CD1c-positive myeloid dendritic cell (primary cell): ENCODE results near the gene FLOT1.
"Not testable (repeated sequence)": the region's sequence is repeated elsewhere in the genome, so short reads cannot be mapped to it uniquely, and the experiment has no call there.

ENCODE experiments used
- DNase-seq: peaks from one replicate; pipeline ENCODE4 v3.0.0-alpha.2; 2016; ENCODE audit errors: extremely low spot score

The FLOT1 gene

DNA sequence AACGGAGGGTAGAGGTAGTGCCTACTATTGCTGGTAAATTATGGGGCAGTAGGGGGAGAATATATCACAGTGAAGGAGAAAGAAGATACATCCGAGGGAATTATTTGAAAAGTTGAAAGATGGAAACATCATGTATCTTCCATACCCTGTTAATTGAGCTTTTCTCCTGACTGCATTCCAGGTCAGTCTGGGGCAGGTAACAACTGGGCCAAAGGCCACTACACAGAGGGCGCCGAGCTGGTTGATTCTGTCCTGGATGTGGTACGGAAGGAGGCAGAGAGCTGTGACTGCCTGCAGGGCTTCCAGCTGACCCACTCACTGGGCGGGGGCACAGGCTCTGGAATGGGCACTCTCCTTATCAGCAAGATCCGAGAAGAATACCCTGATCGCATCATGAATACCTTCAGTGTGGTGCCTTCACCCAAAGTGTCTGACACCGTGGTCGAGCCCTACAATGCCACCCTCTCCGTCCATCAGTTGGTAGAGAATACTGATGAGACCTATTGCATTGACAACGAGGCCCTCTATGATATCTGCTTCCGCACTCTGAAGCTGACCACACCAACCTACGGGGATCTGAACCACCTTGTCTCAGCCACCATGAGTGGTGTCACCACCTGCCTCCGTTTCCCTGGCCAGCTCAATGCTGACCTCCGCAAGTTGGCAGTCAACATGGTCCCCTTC lies 19.2 kb downstream of the FLOT1 start:
- not testable (repeated sequence) for DNase-seq

DNA sequence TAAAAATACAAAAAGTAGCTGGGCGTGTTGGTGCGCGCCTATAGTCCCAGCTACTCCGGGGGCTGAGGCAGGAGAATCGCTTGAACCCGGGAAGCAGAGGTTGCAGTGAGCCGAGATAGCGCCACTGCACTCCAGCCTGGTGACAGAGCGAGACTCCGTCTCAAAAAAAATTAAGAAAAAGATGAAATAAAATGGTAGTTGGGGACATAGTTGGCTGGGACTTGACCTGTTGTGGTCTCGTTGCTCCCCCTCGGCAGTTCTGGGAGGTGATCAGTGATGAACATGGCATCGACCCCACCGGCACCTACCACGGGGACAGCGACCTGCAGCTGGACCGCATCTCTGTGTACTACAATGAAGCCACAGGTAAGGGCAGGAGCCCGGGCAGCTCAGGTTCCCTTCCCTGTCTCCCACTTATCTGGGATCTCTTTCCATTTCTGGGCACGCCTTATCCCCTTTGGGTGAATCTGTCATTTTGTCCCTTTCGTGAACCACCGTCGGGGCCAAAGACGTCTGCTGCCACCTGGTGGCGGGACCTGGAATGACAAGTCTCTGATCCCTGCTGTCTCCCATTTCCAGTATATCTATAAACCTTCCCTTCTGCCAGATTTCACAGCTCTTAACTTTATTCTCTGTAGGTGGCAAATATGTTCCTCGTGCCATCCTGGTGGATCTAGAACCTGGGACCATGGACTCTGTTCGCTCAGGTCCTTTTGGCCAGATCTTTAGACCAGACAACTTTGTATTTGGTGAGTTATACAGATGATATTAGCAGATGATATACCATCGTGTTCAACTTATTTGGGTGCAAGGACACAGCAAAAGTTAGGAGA lies 20.0 kb downstream of the FLOT1 start:
- DNase-seq, result peak; percentile 91

DNA sequence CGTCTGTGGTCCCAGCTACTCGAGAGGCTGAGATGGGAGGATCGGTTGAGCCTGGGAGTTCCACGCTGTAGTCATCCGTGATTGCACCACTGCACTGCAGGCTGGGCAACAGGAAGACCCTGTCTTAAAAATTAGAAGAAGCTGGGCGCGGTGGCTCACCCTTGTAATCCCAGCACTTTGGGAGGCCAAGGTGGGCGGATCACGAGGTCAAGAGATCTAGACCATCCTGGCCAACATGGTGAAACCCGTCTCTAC lies 20.5 kb downstream of the FLOT1 start:
- peak; percentile 59 for DNase-seq

DNA sequence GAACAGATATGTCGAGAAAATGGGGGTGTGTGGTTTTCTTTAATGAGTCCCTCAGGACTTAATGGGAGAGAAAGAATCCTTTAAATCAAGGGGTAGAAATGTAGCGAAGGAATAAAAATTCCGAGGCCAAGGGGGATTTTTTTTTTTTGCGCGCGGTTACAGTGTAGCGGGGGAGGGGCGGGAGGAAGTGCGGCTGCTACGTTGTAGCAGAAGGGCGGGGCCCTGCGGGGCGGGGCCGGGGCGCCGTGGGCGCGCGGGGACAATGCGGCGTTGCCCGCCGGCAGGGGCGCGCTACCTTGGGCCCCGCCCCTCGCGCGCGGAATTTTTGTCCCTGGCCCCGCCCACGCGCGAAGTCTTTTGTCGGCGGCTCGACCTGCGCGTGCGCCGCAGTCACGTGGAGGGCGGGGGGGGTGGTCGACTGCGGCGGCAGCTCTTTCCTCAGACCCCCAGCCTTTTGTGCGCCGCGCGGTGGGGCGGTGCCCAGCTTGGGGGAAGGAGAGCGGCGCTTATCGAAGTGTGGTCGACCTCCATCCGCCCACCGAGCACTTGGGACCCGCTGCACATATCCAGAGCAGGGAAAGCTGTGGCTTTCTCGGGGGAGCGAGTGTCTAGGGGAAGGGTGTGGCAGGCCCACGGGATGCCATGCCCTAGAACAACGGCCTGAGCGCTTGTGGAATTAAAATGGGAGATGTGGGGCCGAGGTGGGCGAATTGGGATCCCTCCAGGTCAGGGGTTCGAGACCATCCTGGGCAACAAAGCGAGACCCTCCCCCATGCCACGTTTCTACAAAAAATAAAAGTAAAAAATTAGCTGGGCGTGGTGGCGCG lies 21.1 kb downstream of the FLOT1 start:
- peak; percentile 99 for DNase-seq

DNA sequence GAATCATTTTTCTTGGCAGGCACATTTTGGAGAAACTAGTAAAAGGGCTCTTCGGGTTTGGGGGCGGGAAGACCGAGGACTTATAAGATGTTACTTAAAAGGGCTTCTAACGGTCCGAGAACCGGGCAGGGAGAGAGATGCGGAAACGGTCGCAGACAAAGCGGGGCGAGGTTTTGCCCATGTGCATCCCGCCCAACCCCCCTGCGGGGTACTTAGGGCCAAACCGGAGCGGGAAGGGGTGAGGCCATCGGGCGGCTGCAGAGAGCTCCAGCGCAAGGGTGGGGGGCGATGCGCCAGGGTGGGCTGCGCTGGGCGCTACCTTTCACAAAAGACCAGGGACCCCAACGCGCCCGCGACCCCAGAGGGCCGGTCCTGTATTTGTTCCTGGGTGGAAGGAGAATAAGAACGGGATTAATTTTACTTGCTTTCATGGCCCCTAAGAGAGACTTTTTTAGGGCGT lies 21.7 kb downstream of the FLOT1 start:
- DNase-seq, result peak; percentile 63

DNA sequence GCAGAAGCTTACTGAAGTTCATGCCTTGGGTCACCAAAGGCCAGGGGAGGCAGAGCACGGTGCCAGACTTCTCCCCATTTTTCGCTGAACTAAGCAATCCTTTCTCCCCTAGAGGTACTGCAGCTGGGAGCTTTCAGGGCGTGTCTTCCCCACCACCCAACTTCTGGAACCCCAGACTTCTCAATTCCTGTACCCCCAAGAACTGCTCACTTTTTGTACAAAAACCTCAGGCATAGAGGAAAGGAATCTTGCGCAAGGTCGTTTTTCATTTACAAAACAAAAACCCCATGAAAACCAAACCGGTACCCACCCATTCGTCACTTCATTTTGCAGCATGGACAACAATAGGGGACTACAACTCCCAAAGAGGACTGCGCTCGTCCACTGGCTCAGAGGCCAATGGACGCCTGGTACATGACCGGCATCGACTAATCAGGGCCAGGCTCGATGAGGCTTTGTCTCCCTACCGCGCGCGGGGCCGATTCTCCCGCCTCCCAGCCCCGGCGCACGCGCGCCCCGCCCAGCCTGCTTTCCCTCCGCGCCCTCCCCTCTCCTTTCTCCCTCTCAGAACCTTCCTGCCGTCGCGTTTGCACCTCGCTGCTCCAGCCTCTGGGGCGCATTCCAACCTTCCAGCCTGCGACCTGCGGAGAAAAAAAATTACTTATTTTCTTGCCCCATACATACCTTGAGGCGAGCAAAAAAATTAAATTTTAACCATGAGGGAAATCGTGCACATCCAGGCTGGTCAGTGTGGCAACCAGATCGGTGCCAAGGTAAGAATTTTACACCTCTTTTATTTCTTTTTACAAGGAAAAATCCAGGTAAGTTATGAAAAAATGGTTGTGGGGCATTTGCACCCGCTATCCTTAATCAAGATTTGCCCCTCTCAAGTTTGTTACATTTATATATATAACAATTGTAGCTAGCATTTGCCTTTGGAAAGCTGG lies 22.4 kb downstream of the FLOT1 start, which contains the start of gene TUBB:
Gene TUBB, plus strand, starts transcription at position 562 of the 947 bp plus-strand sequence. Its CDS starts 155 bp downstream, at position 717.
- peak; percentile 98 for DNase-seq

DNA sequence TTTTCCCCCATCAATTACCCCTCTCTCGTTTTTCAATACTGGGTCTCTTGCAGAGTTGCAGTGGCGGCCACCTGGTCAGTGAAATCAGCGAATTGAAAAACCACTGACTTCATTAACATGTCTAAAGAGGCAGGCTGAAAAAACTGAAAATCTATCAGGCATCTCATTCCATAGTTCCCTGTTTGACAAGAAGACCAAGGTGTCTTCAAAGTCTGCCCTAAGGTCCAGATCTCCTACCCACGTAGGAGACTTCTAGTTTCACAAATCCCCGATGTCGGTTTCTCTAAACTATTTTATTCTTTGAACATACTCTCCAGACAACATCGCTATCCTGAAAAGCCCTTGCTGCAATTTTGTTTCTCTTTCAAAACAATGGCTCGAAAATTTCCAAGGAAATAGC lies 23.1 kb downstream of the FLOT1 start:
- DNase-seq, result no peak

DNA sequence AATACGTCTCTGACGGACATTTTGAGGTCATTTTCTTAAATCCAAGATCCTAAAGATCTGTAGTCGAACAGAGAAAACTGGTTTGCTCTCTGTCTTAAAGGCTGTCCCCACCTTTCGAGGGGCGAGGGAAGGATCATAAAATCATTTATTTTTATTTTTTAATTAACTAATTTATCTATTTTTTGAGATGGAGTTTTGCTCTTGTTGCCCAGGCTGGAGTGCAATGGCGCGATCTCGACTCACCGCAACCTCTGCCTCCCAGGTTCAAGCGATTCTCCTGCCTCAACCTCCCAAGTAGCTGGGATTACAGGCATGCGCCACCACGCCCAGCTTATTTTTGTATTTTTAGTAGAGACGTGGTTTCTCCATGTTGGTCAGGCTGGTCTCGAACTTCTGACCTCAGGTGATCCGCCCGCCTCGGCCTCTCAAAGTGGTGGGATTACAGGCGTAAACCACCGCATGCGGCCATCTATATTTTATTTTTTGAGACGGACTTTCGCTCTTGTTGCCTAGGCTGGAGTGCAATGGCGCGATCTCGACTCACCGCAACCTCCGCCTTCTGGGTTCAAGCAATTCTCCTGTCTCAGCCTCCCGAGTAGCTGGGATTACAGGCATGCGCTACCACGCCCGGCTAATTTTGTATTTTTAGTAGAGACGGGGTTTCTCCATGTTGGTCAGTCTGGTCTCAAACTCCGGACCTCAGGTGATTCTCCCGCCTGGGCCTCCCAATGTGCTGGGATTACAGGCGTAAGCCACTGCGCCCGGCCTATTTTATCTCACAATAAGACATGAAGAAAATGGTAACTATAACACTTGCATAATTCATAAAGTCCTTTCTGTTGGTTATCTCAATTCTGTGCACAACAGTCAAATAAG lies 24.4 kb downstream of the FLOT1 start:
- DNase-seq, result not testable (repeated sequence)

DNA sequence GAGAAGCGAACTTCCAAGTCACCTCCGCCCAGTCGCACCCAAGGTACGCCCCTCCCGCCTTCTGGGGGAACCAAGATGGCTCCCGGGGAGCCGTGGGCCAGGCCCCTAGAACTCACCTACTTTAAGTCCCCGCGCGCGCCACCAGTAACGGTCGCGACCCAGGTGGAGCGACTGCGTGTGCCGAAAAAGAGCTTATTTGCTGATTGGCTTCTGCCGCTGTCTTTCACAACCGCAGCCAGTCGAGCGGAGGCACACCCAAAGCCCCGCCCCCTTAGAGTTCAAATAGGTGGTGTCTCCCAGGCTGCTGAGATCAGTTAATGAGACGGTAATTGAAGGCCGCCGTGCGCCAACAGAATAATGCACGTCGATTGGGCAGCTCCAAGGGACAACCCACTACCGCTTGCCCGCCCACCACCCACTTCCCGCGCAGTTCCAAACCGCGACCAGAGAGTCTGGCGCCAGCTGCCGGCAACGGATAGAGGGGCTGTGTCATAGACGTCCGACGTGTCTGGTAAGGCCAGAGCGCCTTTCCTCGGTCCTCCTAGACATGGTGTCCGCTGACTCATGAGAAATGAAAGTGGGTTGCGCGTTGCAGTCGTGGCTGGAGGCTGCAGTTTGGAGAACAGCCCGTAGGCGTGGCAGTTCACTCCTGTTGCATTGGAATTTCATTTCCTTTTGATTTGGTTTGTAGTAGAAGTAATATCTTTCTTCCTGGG lies 25.2 kb downstream of the FLOT1 start, which contains the start of gene MDC1:
Gene MDC1, minus strand, starts transcription at position 153 of the 716 bp plus-strand sequence. CDS start 2,106 bp downstream, outside the sequence.
- peak; percentile 99 for DNase-seq

DNA sequence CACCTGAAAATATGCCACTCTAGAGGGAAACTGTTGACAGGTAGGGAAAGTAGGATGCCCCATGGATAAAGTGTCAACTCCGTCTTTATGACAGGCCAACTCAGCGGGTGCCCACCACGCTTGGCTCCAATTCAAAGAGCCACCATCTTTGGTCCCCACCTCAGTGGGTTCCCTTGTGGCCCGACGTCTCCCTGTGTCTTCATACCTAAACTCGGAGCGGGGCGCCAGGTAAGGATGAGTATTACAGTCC lies 25.7 kb downstream of the FLOT1 start:
- no peak for DNase-seq

DNA sequence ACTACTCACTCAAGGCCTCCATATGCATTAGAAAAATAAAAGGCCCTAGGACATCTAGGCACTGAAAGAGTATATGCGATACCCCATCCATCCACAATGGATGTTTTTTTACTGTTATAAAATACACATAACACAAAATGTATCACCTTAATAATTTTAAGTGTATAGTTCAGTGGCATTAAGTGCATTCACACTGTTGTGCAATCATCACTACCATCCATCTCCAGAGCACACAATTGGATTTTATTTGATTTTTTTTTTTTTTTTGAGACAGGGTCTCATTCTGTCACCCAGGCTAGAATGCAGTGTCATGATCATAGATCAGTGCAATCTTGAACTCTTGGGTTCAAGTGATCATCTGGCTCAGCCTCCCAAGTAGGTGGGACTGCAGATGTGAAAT lies 28.2 kb downstream of the FLOT1 start:
- DNase-seq, result no peak

DNA sequence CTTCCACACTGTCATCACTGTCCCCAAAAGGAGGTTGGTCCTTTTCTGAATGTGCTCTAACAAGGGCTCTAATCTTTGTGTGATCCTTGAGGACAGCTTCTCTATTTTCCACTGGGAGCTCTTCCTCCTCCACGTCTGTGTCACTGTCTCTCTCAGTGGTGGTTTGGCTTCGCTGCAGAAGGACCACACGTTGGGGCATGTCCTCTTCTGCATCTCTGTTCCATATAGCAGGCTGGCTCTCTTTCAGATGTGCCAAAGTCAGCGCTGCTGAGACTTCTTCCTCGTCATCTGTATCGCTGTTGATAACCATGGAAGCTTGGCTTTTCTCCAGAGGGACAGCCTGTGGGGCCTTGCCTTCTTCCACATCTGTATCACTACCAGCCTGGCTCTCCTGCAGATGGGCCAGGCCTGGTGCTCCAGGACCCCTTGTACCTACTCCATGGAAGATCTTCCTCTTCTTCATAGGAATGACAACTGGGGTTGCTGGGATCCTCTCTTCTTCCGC lies 30.0 kb downstream of the FLOT1 start:
- no peak for DNase-seq

DNA sequence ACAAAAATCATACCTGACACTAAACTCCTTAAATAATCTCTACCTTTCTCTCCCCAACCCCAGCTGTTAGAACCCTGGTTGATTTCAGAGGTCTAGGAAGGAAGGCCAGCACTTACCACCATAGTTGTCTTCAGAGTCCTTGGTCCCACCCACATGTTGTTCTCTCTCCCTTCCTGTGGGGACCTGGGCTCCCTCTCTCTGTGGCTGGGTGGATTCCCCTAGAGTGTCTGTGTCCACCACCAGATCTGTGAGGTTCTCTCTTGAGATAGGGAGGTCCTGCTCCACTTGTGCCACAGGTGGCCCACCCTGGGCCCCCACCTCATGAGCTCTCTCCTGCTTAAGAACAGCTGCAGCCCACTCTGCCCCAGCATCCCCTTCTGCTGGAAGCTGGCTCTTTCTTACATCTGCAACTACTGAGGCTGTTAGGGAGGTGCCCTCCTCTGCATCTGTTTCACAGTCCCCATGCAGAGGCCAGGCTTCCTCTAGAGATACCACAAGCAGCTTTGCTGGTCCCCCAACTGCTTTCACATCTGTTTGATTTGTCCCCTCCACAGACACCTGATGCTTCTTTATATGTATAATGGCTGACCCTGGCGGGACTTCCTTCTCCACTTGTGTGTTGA lies 30.6 kb downstream of the FLOT1 start:
- DNase-seq, result no peak

DNA sequence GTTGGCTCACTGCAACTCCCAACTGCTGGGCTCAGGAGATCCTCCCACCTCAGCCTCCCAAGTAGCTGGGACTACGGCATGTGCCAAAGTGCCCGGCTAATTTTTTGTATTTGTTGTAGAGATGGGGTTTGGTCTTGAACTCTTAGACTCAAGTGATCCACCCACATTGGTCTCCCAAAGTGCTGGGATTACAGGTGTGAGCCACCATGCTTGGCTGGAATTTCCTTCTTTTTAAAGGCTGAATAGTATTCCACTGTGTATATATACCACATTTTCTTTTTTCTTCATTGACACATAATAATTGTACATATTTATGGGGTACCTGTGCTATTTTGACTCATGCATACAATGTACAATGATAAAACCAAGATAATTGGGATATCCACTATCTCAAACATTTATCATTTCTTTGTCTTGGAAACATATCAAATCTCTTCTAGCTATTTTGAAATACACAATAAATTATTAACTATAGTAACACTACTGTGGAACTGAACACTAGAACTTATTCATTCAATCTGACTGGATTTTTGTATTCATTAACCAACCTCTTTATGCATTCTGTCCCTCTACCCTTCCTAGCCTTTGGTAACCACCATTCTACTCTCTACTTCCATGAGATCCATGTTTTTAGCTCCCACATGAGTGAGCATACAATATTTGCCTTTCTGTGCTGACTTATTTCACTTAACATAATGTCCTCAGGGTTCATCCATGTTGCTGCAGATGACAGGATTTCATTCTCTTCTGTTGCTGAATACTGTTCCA lies 33.2 kb downstream of the FLOT1 start:
- DNase-seq, result no peak

DNA sequence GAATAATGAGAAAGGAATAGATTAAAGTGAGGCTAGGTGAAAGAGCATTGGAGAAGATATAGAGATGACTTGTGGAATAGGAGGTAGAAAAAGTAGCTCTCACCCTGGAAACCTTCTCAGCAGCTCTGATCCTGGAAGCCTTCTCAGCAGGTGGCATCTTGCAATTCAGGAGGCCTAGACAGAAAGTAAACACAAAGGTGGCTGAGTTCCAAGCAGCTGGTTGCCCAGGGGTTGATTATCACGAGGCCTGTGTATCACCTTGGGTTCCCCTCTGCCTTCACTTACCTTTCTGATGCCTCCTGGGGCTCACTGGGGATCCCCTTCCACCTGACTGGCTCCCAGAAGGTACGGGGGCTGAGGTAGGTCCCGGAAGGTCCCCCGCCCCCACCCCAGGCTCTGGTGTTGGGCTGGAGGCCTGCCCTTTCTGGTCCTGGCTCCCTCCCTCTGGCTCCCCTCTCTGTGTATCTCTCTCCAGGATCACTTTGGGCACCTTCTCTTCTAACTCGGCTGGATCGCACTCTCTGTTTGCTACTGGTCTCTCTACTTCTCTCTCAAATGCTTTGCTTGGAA lies 35.1 kb downstream of the FLOT1 start:
- DNase-seq, result no peak

DNA sequence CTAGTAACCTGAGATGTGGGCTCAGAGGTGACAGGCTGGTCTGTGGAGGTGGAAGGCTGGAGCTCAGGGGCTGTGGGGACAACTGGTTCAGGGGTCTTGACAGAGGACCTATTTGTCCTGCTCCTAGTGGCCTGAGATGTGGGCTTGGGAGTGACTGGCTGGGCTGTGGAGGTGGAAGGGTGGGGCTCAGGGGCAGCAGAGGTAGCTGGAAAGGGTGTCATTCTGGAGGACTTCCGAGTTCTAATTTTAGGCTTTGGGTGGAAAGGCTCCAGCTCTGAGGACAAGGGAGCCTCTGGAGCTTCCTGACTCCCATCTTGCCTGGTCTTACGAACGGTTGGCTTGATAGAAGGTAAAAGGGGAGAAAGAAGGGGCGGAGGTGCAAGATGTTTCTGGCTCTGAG lies 36.9 kb downstream of the FLOT1 start:
- DNase-seq, result no peak

DNA sequence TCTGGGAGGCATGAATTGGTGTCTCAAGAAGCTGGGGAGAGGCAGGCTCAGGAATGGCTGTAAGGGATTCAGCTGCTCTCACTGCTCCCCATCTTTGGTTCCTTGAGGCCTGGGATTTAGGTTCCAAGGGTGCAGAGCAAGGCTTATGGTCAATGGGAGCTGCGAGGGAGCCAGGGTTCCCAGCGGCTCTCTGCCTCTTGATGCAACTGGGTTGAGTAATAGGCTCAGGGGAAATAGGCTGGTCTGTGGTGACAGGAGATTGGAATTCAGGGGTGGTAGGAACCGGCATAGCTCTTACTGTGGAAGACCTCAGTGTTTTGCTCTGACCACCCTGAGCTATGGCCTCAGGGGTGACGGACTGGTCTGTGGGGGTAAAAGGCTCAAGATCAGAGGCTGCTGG lies 38.7 kb downstream of the FLOT1 start:
- DNase-seq, result no peak

DNA sequence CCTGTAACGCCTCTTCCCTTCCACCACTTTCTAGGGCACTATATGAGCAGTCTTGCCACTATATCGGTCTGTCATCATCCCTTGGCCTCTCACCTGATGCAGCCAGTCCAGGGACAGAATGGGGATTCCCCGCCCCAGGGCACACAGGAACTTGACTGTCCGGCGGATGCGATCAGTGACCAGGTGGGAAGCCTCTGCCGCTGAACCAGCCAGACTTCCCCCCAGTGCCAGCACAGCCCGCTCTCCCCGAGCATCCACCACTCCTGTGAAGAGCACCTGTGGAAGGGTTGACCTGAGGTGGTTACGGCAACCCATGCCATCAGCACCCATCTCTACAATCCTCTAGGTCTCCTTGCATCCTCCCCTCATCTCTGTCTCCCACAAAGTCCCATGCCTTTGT lies 39.5 kb downstream of the FLOT1 start:
- DNase-seq, result no peak
